HG03457 (cell line): ENCODE data around the gene PHC2.

ENCODE experiments used
- ATAC-seq: cut with Tn5 transposase; IDR thresholded peaks from one replicate; pipeline ENCODE4 v1.9.1; 2021; ENCODE audit warnings: moderate number of reproducible peaks; ENCODE audit not compliant: unreplicated experiment

PHC2 gene

DNA sequence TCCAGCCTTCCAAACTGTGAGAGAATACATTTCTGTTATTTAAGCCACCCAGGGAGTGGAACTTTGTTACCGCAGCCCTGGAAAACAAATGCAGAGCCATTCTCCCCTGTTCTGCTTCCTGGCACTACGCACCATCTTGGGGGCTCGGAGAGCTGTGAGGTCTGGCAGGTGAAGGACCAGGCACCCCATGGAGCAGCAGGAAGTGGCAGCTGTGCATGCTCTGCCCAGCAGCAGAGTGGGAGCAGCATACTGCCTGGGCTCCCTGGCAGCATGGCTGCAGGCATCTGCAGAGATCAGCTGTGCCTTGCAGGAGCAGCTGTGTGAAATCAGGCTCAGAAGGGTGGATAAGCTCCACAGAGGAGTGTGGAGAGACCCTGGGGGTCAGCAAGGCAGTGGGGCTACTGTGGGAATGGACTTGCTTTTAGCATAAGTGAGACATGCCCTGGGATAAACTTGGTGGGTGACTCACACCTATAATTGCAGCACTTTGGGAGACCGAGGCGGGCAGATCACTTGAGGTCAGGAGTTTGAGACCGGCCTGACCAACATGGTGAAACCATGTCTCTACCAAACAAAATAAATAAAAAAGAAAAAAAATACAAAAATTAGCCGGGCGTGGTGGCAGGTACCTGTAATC is 23.9 kb upstream of the PHC2 start:
- no peak for ATAC-seq

DNA sequence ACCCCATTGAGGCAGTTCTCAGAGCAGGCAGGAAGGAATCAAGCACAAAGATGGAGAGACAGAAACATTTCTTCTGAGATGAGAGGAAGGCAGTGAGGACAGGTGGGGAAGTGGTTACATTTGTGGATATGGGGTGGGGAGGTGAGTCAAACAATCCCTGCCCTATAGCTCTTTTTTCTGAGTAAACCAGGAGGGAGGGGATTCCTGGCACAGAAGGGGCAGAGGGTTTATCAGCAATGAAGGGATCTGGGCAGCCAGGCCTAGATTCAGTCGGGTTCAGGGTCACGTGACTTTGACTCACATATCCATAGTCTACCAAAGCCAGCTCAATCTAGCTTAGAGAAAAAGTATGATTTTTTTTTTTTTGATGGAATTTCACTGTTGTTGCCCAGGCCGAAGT is 15.7 kb upstream of the PHC2 start:
- no peak for ATAC-seq

DNA sequence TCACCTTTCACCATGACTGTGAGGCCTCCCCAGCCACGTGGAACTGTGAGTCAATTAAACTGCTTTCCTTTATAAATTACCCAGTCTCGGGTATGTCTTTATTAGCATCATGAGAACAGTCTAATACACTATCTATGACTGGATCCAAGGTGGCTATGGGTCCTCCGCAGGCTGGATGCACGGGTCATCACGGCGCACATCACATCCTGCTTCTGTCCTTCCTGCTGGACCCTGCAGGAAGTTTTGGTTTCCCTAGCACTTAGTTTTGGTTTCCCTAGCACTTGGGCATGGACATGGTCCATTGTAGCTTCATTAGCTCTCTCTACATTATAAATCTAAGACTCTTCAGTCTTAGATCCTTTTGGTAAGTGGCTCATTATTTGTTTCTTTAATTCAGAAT is 14.2 kb upstream of the PHC2 start:
- no peak for ATAC-seq

DNA sequence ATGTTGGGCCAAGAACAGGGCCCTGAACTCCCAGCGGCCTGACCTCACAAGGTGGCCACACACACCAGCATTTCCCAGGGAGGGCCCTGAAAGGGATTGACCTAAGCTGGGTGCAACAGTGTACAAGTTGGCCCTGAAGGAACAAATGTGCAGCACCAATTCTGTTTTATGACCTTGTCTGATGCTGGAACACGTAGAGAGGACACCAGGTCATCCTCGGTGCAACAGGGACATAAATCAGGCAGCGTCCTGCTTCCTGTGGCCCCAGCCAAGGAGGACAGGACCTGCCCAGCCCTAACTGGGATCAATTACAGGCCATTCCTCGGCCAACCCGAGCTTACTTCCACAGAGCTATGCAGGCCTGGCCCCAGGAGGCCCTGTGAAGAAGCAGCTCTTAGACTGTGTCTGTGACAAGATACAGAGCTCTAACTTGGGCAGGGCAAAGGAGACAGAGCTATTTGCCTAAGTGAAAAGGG is 12.8 kb upstream of the PHC2 start:
- ATAC-seq: no peak

DNA sequence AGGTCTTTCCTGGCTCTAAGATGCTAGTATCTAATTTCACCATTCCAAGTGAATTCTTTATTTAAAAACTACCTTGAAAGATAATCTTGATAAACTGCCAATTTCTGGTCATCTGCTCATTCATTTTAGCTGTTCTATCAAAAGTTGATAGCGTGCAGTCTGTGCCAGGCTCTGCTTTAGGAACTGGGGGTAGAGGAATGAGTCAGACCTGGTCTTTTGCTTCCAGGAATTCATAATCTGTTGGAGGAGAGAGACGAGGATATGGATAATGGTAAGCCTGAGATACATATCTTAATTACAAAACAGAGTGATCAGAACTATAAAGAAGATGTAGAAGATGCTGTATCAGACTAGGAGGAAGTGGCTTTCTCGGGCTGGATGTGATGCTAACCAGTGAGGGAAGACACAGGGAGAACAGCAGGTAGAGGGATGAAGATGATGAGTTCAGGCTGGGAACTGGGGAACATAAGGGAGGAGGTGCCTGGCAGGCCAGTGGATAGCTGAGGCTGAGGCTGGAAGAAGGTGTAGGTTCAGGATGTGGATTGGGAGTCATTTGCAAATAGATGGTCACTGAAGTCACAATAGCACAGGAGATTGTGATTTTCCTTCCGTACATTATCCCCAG is 12.3 kb upstream of the PHC2 start:
- no peak for ATAC-seq

DNA sequence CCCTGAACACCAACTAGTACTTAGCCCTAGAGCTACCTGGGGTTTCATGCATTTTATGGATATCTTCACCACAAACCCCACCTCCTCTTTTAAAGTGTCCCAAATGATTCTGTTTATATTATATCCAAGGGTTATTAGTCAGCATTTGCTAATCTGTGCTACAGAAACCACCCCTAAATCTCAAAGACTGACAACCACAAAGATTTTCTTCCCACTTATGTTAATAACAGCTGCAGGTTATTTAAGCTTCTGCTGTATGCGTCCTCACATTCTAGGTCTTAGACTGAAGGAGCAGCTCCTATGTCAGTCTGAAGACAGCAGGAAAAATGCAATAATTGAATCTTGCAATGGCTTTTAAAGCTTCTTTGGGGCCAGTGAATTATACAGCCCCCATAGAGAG is 11.2 kb upstream of the PHC2 start:
- no peak for ATAC-seq

DNA sequence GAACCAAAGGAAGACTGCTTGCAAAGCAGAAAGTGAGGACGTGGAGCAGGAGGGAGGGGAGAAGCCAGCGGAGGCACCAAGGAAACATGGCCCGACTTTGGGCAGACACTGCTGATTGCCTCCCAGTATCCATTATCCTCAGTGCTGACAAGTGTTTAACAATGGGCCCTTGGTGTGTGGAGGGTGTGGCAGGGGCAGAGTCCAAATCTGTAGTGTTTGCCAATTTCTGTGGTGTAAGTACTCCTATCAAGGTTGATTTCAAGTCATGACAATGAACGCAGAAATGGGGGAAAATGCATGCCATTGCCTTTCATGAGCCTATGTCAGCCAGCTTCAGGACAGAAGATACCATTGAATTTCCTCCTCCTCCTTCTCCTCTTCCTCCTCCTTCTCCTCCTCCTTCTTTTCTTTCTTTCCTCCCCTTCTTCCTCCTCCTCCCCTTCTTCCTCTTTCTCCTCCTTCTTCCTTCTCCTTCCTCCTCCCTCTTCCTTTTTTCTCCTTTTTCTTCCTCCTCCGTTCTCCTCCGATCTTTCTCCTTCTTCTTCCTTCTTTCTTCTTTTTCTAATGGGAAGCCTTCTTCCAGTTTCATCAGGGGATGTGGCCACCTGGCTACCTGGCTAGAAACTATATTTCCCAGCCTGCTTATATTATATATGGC is 10.3 kb upstream of the PHC2 start:
- ATAC-seq: no peak

DNA sequence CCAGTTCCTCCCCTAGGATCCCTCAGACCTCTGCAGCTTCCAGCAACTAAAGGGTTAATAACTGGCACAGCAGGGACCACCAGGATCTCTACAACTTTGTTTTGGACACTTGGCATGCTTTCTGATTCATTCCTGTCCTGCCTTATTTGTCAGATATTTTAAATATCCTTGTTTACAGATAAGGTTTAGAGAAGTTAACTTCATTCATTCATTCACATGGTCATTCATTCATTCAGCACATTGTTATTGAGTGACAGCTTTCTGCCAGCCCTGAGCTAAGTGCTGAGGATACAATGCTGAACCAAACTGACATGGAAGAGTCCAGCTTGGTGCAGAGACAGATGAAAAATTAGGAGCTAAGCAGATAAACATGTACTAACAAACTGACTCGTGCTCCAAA is 8.8 kb upstream of the PHC2 start:
- no peak for ATAC-seq

DNA sequence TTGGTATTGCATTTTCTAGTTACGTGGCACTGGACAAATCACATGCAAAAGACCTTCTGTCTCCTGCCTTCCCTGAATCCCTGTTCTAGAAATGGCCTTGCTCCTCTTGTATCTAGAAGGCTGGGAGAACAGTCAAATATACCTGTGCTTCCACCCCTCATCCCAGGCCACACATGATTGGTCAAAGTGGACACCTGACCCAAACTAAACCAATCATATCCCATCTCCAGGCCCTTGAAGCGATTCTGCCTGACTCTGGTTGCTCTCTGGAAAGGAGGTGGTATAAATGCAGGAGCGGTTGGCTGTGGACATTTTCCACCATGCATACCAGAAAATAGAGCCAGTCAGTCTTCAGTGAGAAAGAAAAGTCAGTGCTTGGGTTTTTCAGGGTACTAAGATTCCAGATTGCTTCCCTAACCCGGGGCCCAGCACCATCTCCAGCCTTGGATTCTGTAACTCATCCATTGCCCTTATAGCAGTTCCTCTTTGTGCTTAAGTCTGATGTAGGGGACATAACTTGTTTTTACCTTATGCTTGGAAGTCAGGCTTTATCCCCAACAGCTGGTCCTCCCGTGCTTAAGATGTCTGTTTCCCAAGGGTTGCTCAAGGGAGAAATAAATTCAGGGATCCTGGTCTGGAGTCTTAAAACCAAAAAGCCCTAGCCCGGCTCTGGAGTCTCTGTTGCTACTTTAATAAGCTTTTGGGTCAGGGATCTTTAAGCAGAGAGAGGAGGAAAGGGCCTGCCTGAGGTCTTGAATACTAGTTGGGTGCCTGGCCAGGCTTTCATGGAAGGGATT is 7.7 kb upstream of the PHC2 start:
- ATAC-seq: no peak

DNA sequence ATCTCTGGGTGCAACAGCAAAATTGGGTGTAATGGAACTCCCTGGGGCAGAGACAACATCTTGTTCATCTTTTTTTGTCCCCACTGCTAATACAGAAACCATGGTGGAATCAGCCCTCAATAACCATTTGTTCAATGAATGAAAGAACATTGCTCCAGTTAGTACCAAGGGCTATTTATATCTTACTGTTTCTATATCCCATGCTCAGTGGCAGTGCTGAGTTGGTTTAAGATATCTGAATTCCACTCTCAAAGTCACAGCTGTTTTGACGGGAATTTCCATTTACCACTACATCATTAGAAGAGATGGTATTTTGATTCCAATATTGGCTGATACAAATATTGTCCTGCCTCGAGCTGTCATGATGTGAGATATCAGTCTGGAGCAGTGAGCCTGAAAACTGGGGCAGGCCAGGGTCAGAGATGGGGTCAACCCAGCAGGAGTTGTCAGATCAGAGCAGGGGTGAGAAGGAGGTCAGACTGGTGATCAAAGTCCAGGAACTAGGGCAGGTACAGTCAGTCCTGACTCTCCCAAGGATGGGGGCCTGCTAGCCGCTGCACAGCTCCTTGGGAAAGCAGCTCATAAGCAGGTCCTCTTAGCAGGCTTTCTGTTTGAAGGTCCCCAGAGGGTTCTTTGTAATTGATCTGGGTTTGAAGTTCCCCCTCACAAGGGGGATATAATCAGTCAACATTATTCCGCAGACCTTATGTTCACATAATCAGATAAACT is 5.8 kb upstream of the PHC2 start:
- ATAC-seq: no peak

DNA sequence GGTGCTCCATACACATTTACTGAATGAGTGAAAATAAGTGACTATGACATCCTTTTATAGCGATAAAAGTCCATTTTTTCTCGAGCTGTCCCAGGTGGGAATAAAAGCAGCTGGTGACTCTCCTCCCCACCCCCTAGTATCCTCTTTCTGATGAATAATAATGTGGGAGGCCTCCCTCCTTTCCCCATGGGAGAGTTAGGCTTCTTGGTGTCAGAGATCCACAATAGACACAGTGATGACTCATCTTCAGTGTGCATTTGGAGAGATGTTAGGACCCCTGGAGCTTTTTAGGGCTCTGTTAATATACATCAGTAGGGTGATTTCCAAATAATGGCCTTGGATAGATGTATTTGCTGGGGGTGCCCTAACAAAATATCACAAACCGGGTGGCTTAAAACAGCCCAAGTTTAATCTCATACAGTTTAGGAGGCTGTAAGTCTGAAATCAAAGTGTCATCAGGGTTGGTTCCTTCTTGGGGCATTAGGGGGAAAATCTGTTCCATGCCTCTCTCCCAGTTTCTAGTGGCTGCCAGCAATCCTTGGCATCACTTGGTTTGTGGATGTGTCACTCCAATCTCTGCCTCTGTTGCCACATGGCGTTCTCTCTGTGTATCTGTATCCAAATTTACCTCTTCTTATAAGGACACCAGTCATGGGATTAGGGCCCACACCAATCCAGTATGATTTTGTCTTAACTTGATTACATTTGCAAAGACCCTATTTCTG is 4.4 kb upstream of the PHC2 start:
- ATAC-seq: no peak

DNA sequence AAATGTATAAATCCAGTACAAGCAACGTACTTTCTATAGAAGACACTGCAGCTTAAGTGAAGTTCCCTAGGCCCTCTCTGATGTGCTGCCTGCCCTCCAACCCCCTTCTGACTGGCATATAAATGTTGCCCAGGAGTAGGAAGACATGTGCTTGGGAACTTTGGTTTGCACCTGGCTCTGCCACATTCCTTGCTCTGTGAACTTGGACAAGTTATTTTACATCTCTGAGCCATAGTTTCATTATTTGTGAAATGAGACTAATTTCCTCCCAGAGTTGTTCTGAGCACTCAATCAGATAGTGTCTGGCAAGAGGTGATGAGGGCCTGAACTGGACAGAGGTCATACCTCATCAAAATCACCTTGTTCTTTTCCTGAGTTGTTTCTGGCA is 3.5 kb upstream of the PHC2 start:
- ATAC-seq: no peak

DNA sequence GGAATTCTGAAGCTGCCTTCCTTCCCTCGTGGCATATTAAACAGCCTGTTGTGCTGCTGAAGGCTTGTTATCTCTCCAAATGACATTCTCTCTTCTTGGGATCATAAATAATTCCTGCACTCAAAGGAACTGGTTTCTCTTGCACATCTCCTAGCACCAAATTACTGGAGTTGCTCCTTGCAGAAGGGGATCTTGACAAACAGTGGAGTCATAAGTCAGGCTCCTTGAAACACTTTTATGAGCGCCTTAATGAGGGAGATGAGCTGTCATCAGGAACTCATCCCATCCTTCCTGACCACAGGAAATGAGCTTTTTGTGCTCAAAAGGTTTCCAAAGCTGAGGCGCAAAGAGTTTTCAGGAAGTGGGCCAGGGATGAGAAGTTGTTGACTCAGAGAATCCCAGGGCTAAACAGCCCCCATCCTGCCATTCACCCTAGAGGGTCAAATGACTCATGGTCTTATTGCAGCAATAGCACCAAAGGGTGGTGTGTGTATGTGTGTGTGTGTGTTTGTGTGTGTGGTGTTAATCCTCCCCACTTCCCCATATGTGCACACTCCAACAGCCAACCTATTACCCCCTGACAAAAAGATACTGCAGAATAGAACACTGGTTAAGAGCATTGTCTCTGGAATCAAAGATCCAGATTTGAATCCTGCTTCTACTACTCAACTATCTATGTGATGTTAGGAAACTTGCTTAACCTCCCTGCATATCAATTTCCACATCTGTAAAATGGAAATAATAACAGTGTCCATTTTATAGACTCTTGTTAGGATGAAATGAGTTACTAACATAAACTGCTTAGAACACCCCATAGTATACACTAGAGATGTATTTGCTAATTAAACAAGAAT is 2.8 kb upstream of the PHC2 start:
- no peak for ATAC-seq

DNA sequence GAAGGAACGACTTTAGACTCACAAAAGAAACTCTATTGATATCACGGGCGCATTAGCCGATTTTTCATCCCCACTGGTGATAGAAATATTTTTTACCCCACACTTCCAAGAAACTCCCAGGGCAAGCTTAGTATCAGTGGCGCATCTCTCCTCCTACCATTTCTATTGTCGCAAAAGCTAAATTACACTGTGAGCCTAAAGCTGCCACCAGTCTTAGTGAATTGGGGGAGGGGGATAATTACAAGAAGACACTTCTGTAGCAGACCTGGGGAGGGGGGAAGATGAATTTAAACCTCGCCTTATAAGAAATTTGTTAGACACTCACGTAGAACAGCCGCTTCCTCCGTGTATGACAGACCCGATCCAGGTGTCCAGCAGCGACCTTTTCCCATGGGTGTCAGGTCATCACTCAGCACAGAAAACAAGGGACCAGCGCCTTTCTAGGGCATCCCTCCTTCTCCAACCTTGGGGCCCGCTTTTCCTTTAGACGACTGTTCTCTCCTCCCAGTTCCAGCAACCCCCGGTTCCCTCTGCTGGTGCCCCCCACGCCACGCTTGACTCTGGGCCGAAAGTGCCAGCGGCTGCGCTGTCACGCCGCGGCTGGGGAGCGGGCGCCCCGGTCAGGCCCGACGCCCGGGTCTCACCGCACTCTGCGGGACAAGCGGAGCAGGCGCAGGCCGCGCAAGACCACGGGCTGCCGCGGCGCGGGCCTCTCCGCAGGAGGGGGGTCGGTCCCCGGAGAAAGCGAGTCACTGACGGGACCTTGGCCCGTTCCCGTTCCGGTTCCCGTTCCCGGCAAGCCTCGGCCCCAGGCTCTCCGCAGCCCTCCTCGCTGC is 821 bp downstream of the PHC2 start:
- no peak for ATAC-seq

DNA sequence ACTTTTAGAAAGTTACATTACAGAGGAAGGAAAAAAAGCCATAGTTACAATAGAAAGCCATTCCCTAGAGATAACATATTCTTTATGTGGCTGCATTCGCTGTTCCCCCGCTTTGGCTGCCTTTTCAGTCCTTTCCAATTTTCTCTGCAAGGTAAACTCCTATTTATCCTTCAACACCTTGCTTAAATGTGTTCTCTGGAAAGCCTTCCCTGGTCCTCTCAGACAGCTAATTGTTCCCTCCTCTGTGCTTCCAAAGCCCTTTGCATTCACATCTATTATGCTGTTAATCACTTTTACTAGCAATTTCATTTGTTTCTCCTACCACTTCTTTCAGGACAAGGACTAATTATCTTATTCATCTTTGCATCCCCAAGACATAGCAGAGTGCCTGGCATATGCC is 1.6 kb downstream of the PHC2 start:
- no peak for ATAC-seq

DNA sequence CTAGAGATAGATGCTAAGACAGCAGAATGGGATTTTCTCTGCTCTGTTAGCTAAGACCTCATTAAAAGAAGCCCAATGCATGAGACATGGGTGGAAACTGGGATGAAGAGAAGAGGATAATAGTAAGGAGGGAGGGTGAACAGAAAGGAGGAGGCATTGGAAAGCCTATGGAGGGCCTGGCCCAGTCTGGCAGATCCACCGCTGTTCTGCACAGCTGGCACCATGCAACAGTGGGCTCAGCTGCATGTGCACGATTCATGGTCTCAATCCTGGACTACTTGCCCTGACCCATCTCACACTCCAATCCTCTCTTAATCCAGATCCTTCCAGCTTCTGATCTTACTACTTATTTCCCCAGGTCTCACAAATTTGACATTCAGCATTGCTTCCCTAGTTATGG is 2.2 kb downstream of the PHC2 start:
- ATAC-seq: no peak

DNA sequence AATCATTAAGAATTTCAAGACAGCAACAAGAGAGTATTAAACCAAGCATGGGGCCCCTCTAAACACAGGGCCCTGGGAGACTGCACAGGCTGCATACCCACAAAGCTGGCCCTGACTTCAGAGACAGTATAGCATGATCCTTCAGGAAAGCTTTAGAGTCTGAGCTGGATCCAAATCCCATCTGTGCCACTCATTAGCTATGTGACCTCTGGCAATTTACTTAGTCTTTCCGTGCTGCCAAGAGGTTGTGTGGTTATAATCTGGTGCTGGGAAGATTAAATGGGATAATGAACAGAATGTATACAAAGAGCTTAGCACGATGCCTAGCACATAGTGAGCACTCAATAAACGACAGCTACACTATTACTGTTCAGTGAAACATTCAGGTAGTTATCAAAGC is 4.0 kb downstream of the PHC2 start:
- ATAC-seq: no peak

DNA sequence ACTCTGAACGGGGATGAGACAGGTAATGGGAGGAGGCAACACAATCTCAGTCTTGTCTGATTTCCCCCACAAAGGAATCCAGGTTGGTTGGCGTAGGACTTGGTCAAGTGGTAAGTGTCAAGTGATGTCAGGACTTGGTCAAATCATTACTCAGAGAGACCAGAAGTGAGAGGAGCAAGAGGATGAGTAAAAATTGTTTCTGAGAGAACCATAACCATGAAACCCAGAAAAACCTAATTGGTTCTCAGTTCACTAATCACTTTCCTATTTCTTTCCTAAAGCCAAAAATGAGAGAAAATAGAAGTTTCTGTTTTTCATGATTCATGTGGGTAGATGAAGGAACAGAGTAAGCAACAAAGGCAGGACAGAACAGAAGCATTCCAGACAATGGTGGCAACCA is 5.0 kb downstream of the PHC2 start:
- no peak for ATAC-seq

DNA sequence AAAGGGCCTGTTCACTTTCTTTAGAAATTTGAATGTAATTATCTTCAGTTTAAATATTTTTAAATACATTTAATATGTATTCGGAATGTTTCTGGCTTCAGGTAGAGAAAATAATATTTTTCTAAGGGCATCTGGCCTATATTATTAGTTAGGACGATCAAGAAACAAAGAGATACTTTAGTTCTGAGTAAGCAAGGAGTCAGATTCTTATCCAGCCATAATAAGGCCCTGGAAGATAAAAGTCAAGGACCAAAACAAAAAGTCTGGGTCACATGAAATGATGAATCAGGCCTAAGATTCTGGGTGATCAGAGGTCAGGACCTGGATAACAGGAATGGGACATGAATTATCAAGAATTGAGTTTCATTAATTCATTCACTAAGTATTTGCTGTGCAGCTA is 6.3 kb downstream of the PHC2 start:
- ATAC-seq: no peak
